Parathyroid adenoma (tissue), 2 donors: ENCODE measurements around the gene TNXB.
A peak's percentile ranks its signal among the peaks of the same experiment; 100 is the strongest.

Experiments
- H2AFZ ChIP-seq: fragments of 300-600 bp; sonication (generic); one replicate; pipeline ENCODE4 v1.7.0; 2017; ENCODE audit warnings: antibody characterized with exemption, mild to moderate bottlenecking
- H3K27ac ChIP-seq: fragments of 300-600 bp; sonication (generic); one replicate; pipeline ENCODE4 v1.7.0; 2017
- H3K27me3 ChIP-seq: fragments of 300-600 bp; sonication (generic); one replicate; pipeline ENCODE4 v1.7.0; 2017; ENCODE audit warnings: low read length; ENCODE audit not compliant: control insufficient read depth, insufficient read depth
- H3K36me3 ChIP-seq: fragments of 300-600 bp; sonication (generic); one replicate; pipeline ENCODE4 v1.7.0; 2017; ENCODE audit warnings: low read length; ENCODE audit not compliant: control insufficient read depth, insufficient read depth
- H3K4me1 ChIP-seq: fragments of 300-600 bp; sonication (generic); one replicate; pipeline ENCODE4 v1.7.0; 2017; ENCODE audit warnings: control low read depth
- H3K4me2 ChIP-seq: fragments of 300-600 bp; sonication (generic); one replicate; pipeline ENCODE4 v1.7.0; 2017; ENCODE audit warnings: low read length
- H3K4me3 ChIP-seq: fragments of 300-600 bp; sonication (generic); one replicate; pipeline ENCODE4 v1.7.0; 2017; ENCODE audit warnings: low read depth, low read length
- H3K79me2 ChIP-seq: fragments of 300-600 bp; sonication (generic); one replicate; pipeline ENCODE4 v1.7.0; 2017; ENCODE audit warnings: control low read depth
- H3K9ac ChIP-seq: fragments of 300-600 bp; sonication (generic); one replicate; pipeline ENCODE4 v1.7.0; 2017; ENCODE audit warnings: mild to moderate bottlenecking
- H3K9me3 ChIP-seq: fragments of 300-600 bp; sonication (generic); one replicate; pipeline ENCODE4 v1.7.0; 2017; ENCODE audit warnings: low read length; ENCODE audit not compliant: control insufficient read depth
- TF ChIP-seq, protein P1 (sequence below): fragments of 300-600 bp; sonication (generic); IDR thresholded peaks from one replicate; pipeline ENCODE4 v1.7.0; 2017; ENCODE audit warnings: antibody characterized with exemption, mild to moderate bottlenecking
- donor health status: primary hyperparathyroidism.

TNXB gene

GRCh38 chr6:32129297-32130088 is 20.4 kb upstream of the TNXB start:
- Histone ChIP-seq H3K4me1 (peaks cover 18% of the 10 kb centered on the region), H3K4me2 (peak overlapping the region; percentile 97), H3K36me3 (no peaks in the 10 kb centered on the region), H3K27ac (peak overlapping the region; percentile 93), H3K9me3 (no peaks in the 10 kb centered on the region), H3K79me2 (peaks cover 14% of the 10 kb centered on the region), H3K4me3 (peak overlapping the region; percentile 100), H2AFZ (peak overlapping the region; percentile 90), H3K27me3 (no peaks in the 10 kb centered on the region), H3K9ac (peak overlapping the region; percentile 61)
- TF ChIP-seq, protein P1, sequence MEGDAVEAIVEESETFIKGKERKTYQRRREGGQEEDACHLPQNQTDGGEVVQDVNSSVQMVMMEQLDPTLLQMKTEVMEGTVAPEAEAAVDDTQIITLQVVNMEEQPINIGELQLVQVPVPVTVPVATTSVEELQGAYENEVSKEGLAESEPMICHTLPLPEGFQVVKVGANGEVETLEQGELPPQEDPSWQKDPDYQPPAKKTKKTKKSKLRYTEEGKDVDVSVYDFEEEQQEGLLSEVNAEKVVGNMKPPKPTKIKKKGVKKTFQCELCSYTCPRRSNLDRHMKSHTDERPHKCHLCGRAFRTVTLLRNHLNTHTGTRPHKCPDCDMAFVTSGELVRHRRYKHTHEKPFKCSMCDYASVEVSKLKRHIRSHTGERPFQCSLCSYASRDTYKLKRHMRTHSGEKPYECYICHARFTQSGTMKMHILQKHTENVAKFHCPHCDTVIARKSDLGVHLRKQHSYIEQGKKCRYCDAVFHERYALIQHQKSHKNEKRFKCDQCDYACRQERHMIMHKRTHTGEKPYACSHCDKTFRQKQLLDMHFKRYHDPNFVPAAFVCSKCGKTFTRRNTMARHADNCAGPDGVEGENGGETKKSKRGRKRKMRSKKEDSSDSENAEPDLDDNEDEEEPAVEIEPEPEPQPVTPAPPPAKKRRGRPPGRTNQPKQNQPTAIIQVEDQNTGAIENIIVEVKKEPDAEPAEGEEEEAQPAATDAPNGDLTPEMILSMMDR, result no peak

DNA sequence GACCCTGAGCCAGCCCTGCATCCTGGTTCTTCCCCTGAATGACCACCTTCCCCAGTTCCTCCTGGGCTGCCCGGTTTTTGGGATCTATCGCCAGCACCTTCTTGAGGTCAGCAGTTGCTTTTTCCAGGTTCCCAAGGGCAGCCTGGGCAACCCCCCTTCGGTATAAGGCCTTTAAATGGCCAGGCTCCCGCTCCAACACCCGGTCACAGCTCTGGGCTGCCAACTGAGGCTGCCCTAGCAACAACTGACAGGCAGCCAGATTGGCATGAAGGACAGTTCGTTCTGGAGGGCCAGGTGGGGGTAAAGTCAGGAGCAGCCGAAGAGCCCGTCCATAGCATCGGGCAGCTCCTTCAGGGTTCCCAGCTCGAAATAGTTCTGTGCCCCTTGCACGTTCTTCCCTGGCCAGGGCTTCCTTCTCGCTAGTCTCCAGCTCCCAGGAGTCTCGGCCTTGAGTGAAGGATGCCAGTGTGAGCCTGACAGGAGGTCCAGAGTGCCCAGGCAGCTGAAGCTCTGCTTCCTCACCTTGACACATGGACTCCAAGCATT is 19.7 kb upstream of the TNXB start:
- TF ChIP-seq, protein P1, result no peak
- H3K27ac ChIP-seq, result peak overlapping the region; percentile 93
- H3K36me3 ChIP-seq, result no peaks in the 10 kb centered on the region
- H2AFZ ChIP-seq, result peak overlapping the region; percentile 30
- H3K9me3 ChIP-seq, result no peaks in the 10 kb centered on the region
- peak overlapping the region; percentile 100 for H3K4me3 ChIP-seq
- H3K4me2 ChIP-seq, result peak overlapping the region; percentile 97
- peaks cover 18% of the 10 kb centered on the region for H3K4me1 ChIP-seq
- H3K9ac ChIP-seq, result no peak overlapping the region
- no peaks in the 10 kb centered on the region for H3K27me3 ChIP-seq
- H3K79me2 ChIP-seq, result peaks cover 14% of the 10 kb centered on the region

GRCh38 chr6:32127717-32128592 is 18.8 kb upstream of the TNXB start, which contains the start of gene ATF6B:
Gene ATF6B (minus strand): TSS chr6:32128246. CDS start chr6:32128207, 39 bp downstream.
- Histone ChIP-seq H3K4me3 (peak within 1 kb of the TSS; percentile 100), H2AFZ (peak within 1 kb of the TSS; percentile 79), H3K9me3 (no peaks in the 10 kb centered on the region), H3K4me1 (peaks cover 18% of the 10 kb centered on the region), H3K27ac (peak within 1 kb of the TSS; percentile 93), H3K36me3 (no peaks in the 10 kb centered on the region), H3K27me3 (no peaks in the 10 kb centered on the region), H3K79me2 (peaks cover 14% of the 10 kb centered on the region), H3K4me2 (peak within 1 kb of the TSS; percentile 97), H3K9ac (peak within 1 kb of the TSS; percentile 58)
- TF ChIP-seq, protein P1, result no peak

- TF ChIP-seq, protein P1, result no peak
- Histone ChIP-seq H3K4me1 (peaks cover 18% of the 10 kb centered on the region), H3K4me3 (peak overlapping the region; percentile 100)
Observed at GRCh38 chr6:32127409-32127716, 18.2 kb upstream of the TNXB start.

More at GRCh38 chr6:32127409-32127716, 18.2 kb upstream of the TNXB start:
- H3K9me3 ChIP-seq, result no peaks in the 10 kb centered on the region
- H3K27me3 ChIP-seq, result no peaks in the 10 kb centered on the region
- peak overlapping the region; percentile 79 for H2AFZ ChIP-seq
- H3K36me3 ChIP-seq, result no peaks in the 10 kb centered on the region
- H3K4me2 ChIP-seq, result peak overlapping the region; percentile 94
- no peak overlapping the region for H3K9ac ChIP-seq
- peaks cover 14% of the 10 kb centered on the region for H3K79me2 ChIP-seq
- H3K27ac ChIP-seq, result peak overlapping the region; percentile 74
